Measurements from ENCODE around the gene SLC6A1. TPM values are rescaled to one million over a fixed set of nuclear protein-coding genes. Genes with fewer than 3 reads are reported as not detected.

Gene SLC6A1
- total and polyA plus RNA-seq, 4 donors = 0.87 to 4.5 (median 1.3) TPM

- Histone ChIP-seq H3K27ac (ENCODE audit: low read depth in 1 of 2, low read length in 1 of 2) (no peak overlapping the region), H3K9me3 (ENCODE audit: control insufficient read depth in 4 of 4, insufficient read depth in 3 of 4, low read length in 3 of 4) (peaks cover 0 to 5% (median 0%) of the 10 kb centered on the region in 4 donors), H3K4me3 (no peak overlapping the region), H3K36me3 (ENCODE audit: control insufficient read depth in 4 of 4, insufficient read depth in 4 of 4, low read length in 4 of 4) (no peaks in the 10 kb centered on the region), H3K27me3 (ENCODE audit: control insufficient read depth in 3 of 3, insufficient read depth in 3 of 3, low read length in 2 of 3) (peaks cover 0 to 6% (median 0%) of the 10 kb centered on the region in 3 donors), H3K9ac (ENCODE audit: insufficient read depth in 1 of 2, low read length in 2 of 2) (no peak overlapping the region), H3K4me1 (ENCODE audit: control insufficient read depth in 5 of 5, insufficient read depth in 5 of 5, low read length in 5 of 5) (no peaks in the 10 kb centered on the region)
- ATAC-seq (ENCODE audit: insufficient read depth, low FRiP score) (no peak), DNase-seq (no peak)
- TF ChIP-seq CTCF (IDR thresholded peaks at IDR 0.05; ENCODE audit: control extremely low read depth, extremely low read depth) = no peak
- 63 to 77% methylated on average over 8 of the region's 8 CpGs for WGBS, 2 donors
Observed at GRCh38 chr3:10946526-10946925, 46.0 kb upstream of the SLC6A1 start.

- H3K4me3 ChIP-seq = no peak overlapping the region
- WGBS, 2 donors = 77 to 80% methylated on average over 6 of the region's 6 CpGs
- no peak overlapping the region for H3K27ac ChIP-seq (ENCODE audit: low read depth in 1 of 2, low read length in 1 of 2)
- H3K9ac ChIP-seq (ENCODE audit: insufficient read depth in 1 of 2, low read length in 2 of 2) = no peak overlapping the region
- DNase-seq (no peak), ATAC-seq (ENCODE audit: insufficient read depth, low FRiP score) (no peak)
- no peak for TF ChIP-seq CTCF (IDR thresholded peaks at IDR 0.05; ENCODE audit: control extremely low read depth, extremely low read depth)
- no peaks in the 10 kb centered on the region for H3K36me3 ChIP-seq (ENCODE audit: control insufficient read depth in 4 of 4, insufficient read depth in 4 of 4, low read length in 4 of 4)
- H3K9me3 ChIP-seq (ENCODE audit: control insufficient read depth in 4 of 4, insufficient read depth in 3 of 4, low read length in 3 of 4) = no peaks in the 10 kb centered on the region
- H3K4me1 ChIP-seq (ENCODE audit: control insufficient read depth in 5 of 5, insufficient read depth in 5 of 5, low read length in 5 of 5) = no peaks in the 10 kb centered on the region
- H3K27me3 ChIP-seq (ENCODE audit: control insufficient read depth in 3 of 3, insufficient read depth in 3 of 3, low read length in 2 of 3) = peaks cover 0 to 6% (median 0%) of the 10 kb centered on the region in 3 donors
Observed at GRCh38 chr3:10948326-10948725, 44.2 kb upstream of the SLC6A1 start.

- no peak for ATAC-seq (ENCODE audit: insufficient read depth, low FRiP score)
- Histone ChIP-seq H3K9me3 (ENCODE audit: control insufficient read depth in 4 of 4, insufficient read depth in 3 of 4, low read length in 3 of 4) (no peaks in the 10 kb centered on the region), H3K4me3 (no peak overlapping the region), H3K4me1 (ENCODE audit: control insufficient read depth in 5 of 5, insufficient read depth in 5 of 5, low read length in 5 of 5) (no peaks in the 10 kb centered on the region), H3K27me3 (ENCODE audit: control insufficient read depth in 3 of 3, insufficient read depth in 3 of 3, low read length in 2 of 3) (peaks cover 0 to 6% (median 0%) of the 10 kb centered on the region in 3 donors), H3K9ac (ENCODE audit: insufficient read depth in 1 of 2, low read length in 2 of 2) (no peak overlapping the region), H3K36me3 (ENCODE audit: control insufficient read depth in 4 of 4, insufficient read depth in 4 of 4, low read length in 4 of 4) (no peaks in the 10 kb centered on the region), H3K27ac (ENCODE audit: low read depth in 1 of 2, low read length in 1 of 2) (no peak overlapping the region)
- 83 to 86% methylated on average over 19 of the region's 19 CpGs for WGBS, 2 donors
- no peak for DNase-seq
- TF ChIP-seq CTCF (IDR thresholded peaks at IDR 0.05; ENCODE audit: control extremely low read depth, extremely low read depth) = no peak
Observed at GRCh38 chr3:10949197-10949596, 43.4 kb upstream of the SLC6A1 start.

Measured in lung (tissue), 12 donors.